Measurements from ENCODE around the gene LEUTX. TPM values are rescaled to one million over a fixed set of nuclear protein-coding genes. Genes with fewer than 3 reads are reported as not detected.
"Not testable (repeated sequence)": the region's sequence is repeated elsewhere in the genome, so short reads cannot be mapped to it uniquely, and the experiment has no call there.

The LEUTX gene
- total RNA-seq, 2 donors from 2014 or later: not detected

- intact Hi-C loops (cut with DNase I): no loop called here
- TF ChIP-seq CTCF (IDR thresholded peaks at IDR 0.05): no peak
- Histone ChIP-seq H3K4me1 (no peaks in the 10 kb centered on the region), H3K27me3 (no peaks in the 10 kb centered on the region), H3K36me3 (no peaks in the 10 kb centered on the region), H3K9me3 (no peaks in the 10 kb centered on the region), H3K4me3 (no peak overlapping the region), H3K9ac (ENCODE audit: low read depth in 2 of 2, low read length in 2 of 2) (no peak overlapping the region), H3K27ac (no peak overlapping the region)
- DNase-seq: no peak
Measured at GRCh38 chr19:39809368-39809767, 30.7 kb downstream of the LEUTX start.

- Histone ChIP-seq H3K9me3 (no peaks in the 10 kb centered on the region), H3K9ac (ENCODE audit: low read depth in 2 of 2, low read length in 2 of 2) (no peak overlapping the region), H3K4me3 (no peak overlapping the region), H3K4me1 (no peaks in the 10 kb centered on the region), H3K27me3 (no peaks in the 10 kb centered on the region), H3K36me3 (no peaks in the 10 kb centered on the region), H3K27ac (no peak overlapping the region)
- DNase-seq: no peak
- no peak for TF ChIP-seq CTCF (IDR thresholded peaks at IDR 0.05)
- intact Hi-C loops (cut with DNase I): no loop called here
Measured at GRCh38 chr19:39810424-39810823, 31.8 kb downstream of the LEUTX start.

- Histone ChIP-seq H3K9ac (ENCODE audit: low read depth in 2 of 2, low read length in 2 of 2) (no peak overlapping the region), H3K4me1 (no peaks in the 10 kb centered on the region), H3K27me3 (no peaks in the 10 kb centered on the region), H3K9me3 (no peaks in the 10 kb centered on the region), H3K27ac (no peak overlapping the region), H3K4me3 (no peak overlapping the region), H3K36me3 (no peaks in the 10 kb centered on the region)
- no peak for TF ChIP-seq CTCF (IDR thresholded peaks at IDR 0.05)
- intact Hi-C loops (cut with DNase I): no loop called here
- DNase-seq: no peak
Measured at GRCh38 chr19:39811064-39811463, 32.4 kb downstream of the LEUTX start.

GRCh38 chr19:39813264-39813993, 34.8 kb downstream of the LEUTX start:
- no peak for TF ChIP-seq CTCF (IDR thresholded peaks at IDR 0.05)
- Histone ChIP-seq H3K4me1 (no peaks in the 10 kb centered on the region), H3K9me3 (no peaks in the 10 kb centered on the region), H3K27ac (no peak overlapping the region), H3K4me3 (no peak overlapping the region), H3K9ac (ENCODE audit: low read depth in 2 of 2, low read length in 2 of 2) (no peak overlapping the region), H3K27me3 (no peaks in the 10 kb centered on the region), H3K36me3 (no peaks in the 10 kb centered on the region)
- no peak for DNase-seq
- intact Hi-C loops (cut with DNase I): no loop called here

- H3K9me3 ChIP-seq; H3K27ac ChIP-seq; H3K9ac ChIP-seq (ENCODE audit: low read depth in 2 of 2, low read length in 2 of 2); H3K36me3 ChIP-seq; intact Hi-C loops (cut with DNase I); H3K4me1 ChIP-seq; H3K27me3 ChIP-seq; H3K4me3 ChIP-seq; DNase-seq: not testable (repeated sequence)
Measured at GRCh38 chr19:39814111-39814510, 35.5 kb downstream of the LEUTX start.

- TF ChIP-seq CTCF (IDR thresholded peaks at IDR 0.05): no peak
- Histone ChIP-seq H3K27me3 (no peaks in the 10 kb centered on the region), H3K36me3 (no peaks in the 10 kb centered on the region), H3K9me3 (no peaks in the 10 kb centered on the region), H3K4me1 (no peaks in the 10 kb centered on the region), H3K27ac (no peak overlapping the region), H3K9ac (ENCODE audit: low read depth in 2 of 2, low read length in 2 of 2) (no peak overlapping the region), H3K4me3 (no peak overlapping the region)
- intact Hi-C loops (cut with DNase I): no loop called here
- DNase-seq: no peak
Measured at GRCh38 chr19:39814595-39814994, 35.9 kb downstream of the LEUTX start.

All from colonic mucosa (tissue), 4 donors.